H1 (cell line): ENCODE results near the gene AMPH. TPM values are rescaled to one million over a fixed set of nuclear protein-coding genes. Genes with fewer than 3 reads are reported as not detected.
A peak's percentile ranks its signal among the peaks of the same experiment; 100 is the strongest.

Source experiments
- CTCF ChIA-PET: fragments of 300-600 bp; sonication (Branson Sonifier 250); formaldehyde crosslinking; loops from one replicate; lab custom pipeline; 2021; ENCODE audit not compliant: partially characterized antibody; lab: Charles Lee
- POLR2A ChIA-PET: fragments of 300-600 bp; sonication (Branson Sonifier 250); formaldehyde crosslinking; loops from one replicate; lab custom pipeline; 2021; ENCODE audit warnings: inconsistent platforms; ENCODE audit not compliant: partially characterized antibody; lab: Charles Lee
- DNase-seq, 2 experiments: peaks; one replicate each; pipeline versions ENCODE4 v3.0.0 to v3.0.0-alpha.2; 2010 to 2022; ENCODE audit warnings: low spot score in 2 of 2, low read depth in 1 of 2, mixed read lengths in 1 of 2
- FAIRE-seq: peaks from 2 replicates; lab custom pipeline; 2011; peaks lifted over from hg19 to GRCh38; lab: Jason Lieb, UNC
- H2AFZ ChIP-seq: 2 replicates; pipeline ENCODE4 v1.8.1; 2012; ENCODE audit warnings: low read length, inconsistent platforms
- H2AK5ac ChIP-seq: 2 replicates; pipeline ENCODE4 v1.6.1; 2013; ENCODE audit warnings: low read depth, low read length
- H2BK120ac ChIP-seq: replicated peaks from 2 replicates; pipeline ENCODE3; 2013; ENCODE audit warnings: low read depth, low read length, inconsistent platforms
- H2BK12ac ChIP-seq: 2 replicates; pipeline ENCODE4 v1.6.1; 2013; ENCODE audit warnings: low read depth, low read length
- H2BK15ac ChIP-seq: 2 replicates; pipeline ENCODE4 v1.6.1; 2013; ENCODE audit warnings: low read length
- H2BK20ac ChIP-seq: 2 replicates; pipeline ENCODE4 v1.6.1; 2013; ENCODE audit warnings: low read length
- H2BK5ac ChIP-seq: 2 replicates; pipeline ENCODE4 v1.6.1; 2013; ENCODE audit warnings: low read depth, low read length
- H3K14ac ChIP-seq: 2 replicates; pipeline ENCODE4 v1.6.1; 2013; ENCODE audit warnings: inconsistent platforms; ENCODE audit not compliant: insufficient read length
- H3K18ac ChIP-seq: 2 replicates; pipeline ENCODE4 v1.6.1; 2013; ENCODE audit warnings: low read length; ENCODE audit errors: extremely low read depth
- H3K23ac ChIP-seq: 2 replicates; pipeline ENCODE4 v1.6.1; 2013; ENCODE audit warnings: inconsistent platforms; ENCODE audit not compliant: insufficient read length
- H3K23me2 ChIP-seq: 2 replicates; pipeline ENCODE4 v1.6.1; 2013; ENCODE audit warnings: low read depth, low read length
- H3K27ac ChIP-seq: 2 replicates; pipeline ENCODE4 v1.6.1; 2011; ENCODE audit warnings: low read depth, low read length, inconsistent platforms
- H3K27me3 ChIP-seq, 4 experiments: replicated peaks in 1 of 4; 1 replicate in 1 of 4; 2 replicates in 3 of 4; pipeline versions ENCODE4 v1.6.1 to v1.8.1; 2011 to 2013; ENCODE audit warnings: low read length in 3 of 4, mild to moderate bottlenecking in 3 of 4, inconsistent platforms in 2 of 4, mixed read lengths in 2 of 4, moderate library complexity in 1 of 4; ENCODE audit not compliant: control insufficient read depth in 3 of 4, insufficient read depth in 3 of 4; ENCODE audit errors: extremely low read depth in 1 of 4
- H3K36me3 ChIP-seq, 4 experiments: 2 replicates each; pipeline versions ENCODE4 v1.6.1 to v1.8.1; 2011 to 2013; ENCODE audit warnings: mild to moderate bottlenecking in 4 of 4, low read length in 3 of 4, moderate library complexity in 2 of 4, control low read depth in 1 of 4, inconsistent platforms in 1 of 4; ENCODE audit not compliant: insufficient read depth in 4 of 4, control insufficient read depth in 2 of 4
- H3K4ac ChIP-seq: replicated peaks from 2 replicates; pipeline ENCODE3; 2013; ENCODE audit warnings: low read length, low read depth, mixed read lengths, inconsistent platforms; ENCODE audit not compliant: insufficient read length
- H3K4me1 ChIP-seq, 4 experiments: replicated peaks in 1 of 4; 1 replicate in 1 of 4; 2 replicates in 3 of 4; pipeline versions ENCODE4 v1.6.1 to v1.8.1; 2011 to 2013; ENCODE audit warnings: low read length in 3 of 4, inconsistent platforms in 2 of 4, mixed read lengths in 1 of 4; ENCODE audit not compliant: insufficient read depth in 4 of 4, control insufficient read depth in 3 of 4
- H3K4me2 ChIP-seq, 2 experiments: 2 replicates each; pipeline versions ENCODE4 v1.6.1 to v1.8.1; 2011 to 2013; ENCODE audit warnings: low read depth in 2 of 2, low read length in 2 of 2, control low read depth in 1 of 2, inconsistent platforms in 1 of 2, mild to moderate bottlenecking in 1 of 2; ENCODE audit not compliant: insufficient read depth in 1 of 2
- H3K4me3 ChIP-seq, 4 experiments: fragments of 200-600, 300-600 bp in 1 of 4; sonication (generic), shearing (Covaris generic), sonication (Bioruptor Twin) in 1 of 4; 2 replicates each; pipeline versions ENCODE4 v1.5.1 to v1.8.1; 2011 to 2016; ENCODE audit warnings: low read length in 4 of 4, low read depth in 3 of 4, control low read depth in 2 of 4, inconsistent platforms in 2 of 4, mild to moderate bottlenecking in 2 of 4, mixed read lengths in 1 of 4, moderate library complexity in 1 of 4; ENCODE audit not compliant: insufficient read depth in 2 of 4; ENCODE audit errors: extremely low read depth in 1 of 4
- H3K56ac ChIP-seq: replicated peaks from 2 replicates; pipeline ENCODE3; 2013; ENCODE audit warnings: low read depth, mild to moderate bottlenecking, mixed read lengths, low read length, inconsistent platforms; ENCODE audit not compliant: insufficient read length
- H3K79me1 ChIP-seq: 2 replicates; pipeline ENCODE4 v1.6.1; 2013; ENCODE audit warnings: low read depth, low read length, control low read depth
- H3K79me2 ChIP-seq, 2 experiments: 2 replicates each; pipeline versions ENCODE4 v1.6.1 to v1.8.1; 2012 to 2013; ENCODE audit warnings: low read length in 2 of 2, mild to moderate bottlenecking in 2 of 2, inconsistent platforms in 1 of 2; ENCODE audit not compliant: insufficient read depth in 2 of 2, control insufficient read depth in 1 of 2
- H3K9ac ChIP-seq, 4 experiments: replicated peaks in 1 of 4; 1 replicate in 1 of 4; 2 replicates in 3 of 4; pipeline versions ENCODE4 v1.6.1 to v1.8.1; 2011 to 2013; ENCODE audit warnings: low read depth in 3 of 4, low read length in 3 of 4, control low read depth in 2 of 4, mild to moderate bottlenecking in 2 of 4, moderate library complexity in 2 of 4, inconsistent platforms in 1 of 4; ENCODE audit errors: extremely low read depth in 1 of 4
- H3K9me3 ChIP-seq, 2 experiments: 2 replicates each; pipeline versions ENCODE4 v1.6.1 to v1.8.1; 2012 to 2013; ENCODE audit warnings: mild to moderate bottlenecking in 2 of 2, moderate library complexity in 2 of 2, control low read depth in 1 of 2, inconsistent platforms in 1 of 2, low read depth in 1 of 2, low read length in 1 of 2, mixed read lengths in 1 of 2; ENCODE audit not compliant: insufficient read depth in 2 of 2
- H4K20me1 ChIP-seq, 2 experiments: replicated peaks in 1 of 2; 2 replicates each; pipeline versions ENCODE3 to v1.8.1; 2011 to 2013; ENCODE audit warnings: inconsistent platforms in 2 of 2, low read length in 2 of 2, mild to moderate bottlenecking in 1 of 2; ENCODE audit not compliant: insufficient read depth in 2 of 2, control insufficient read depth in 1 of 2
- H4K5ac ChIP-seq: 2 replicates; pipeline ENCODE4 v1.6.1; 2013; ENCODE audit warnings: low read length, low read depth, mixed read lengths, inconsistent platforms; ENCODE audit not compliant: insufficient read length
- H4K8ac ChIP-seq: 2 replicates; pipeline ENCODE4 v1.8.0; 2013; ENCODE audit warnings: mild to moderate bottlenecking, moderate library complexity, low read length, inconsistent platforms; ENCODE audit not compliant: insufficient read depth; ENCODE audit errors: extremely low read depth
- H4K91ac ChIP-seq: replicated peaks from 2 replicates; pipeline ENCODE3; 2013; ENCODE audit warnings: low read length, mixed read lengths, inconsistent platforms; ENCODE audit not compliant: insufficient read length
- ATF2 ChIP-seq: IDR thresholded peaks from 2 replicates; pipeline ENCODE4 v1.6.1; 2012; ENCODE audit warnings: low read length, inconsistent platforms
- EP300 ChIP-seq, 2 experiments: IDR thresholded peaks; 1 replicate in 1 of 2; 2 replicates in 1 of 2; pipeline ENCODE4 v1.6.1; 2011 to 2012; ENCODE audit warnings: low read depth in 2 of 2, low read length in 2 of 2, mild to moderate bottlenecking in 2 of 2, borderline replicate concordance in 1 of 2, inconsistent platforms in 1 of 2, moderate library complexity in 1 of 2
- FOSL1 ChIP-seq: IDR thresholded peaks from 2 replicates; pipeline ENCODE4 v1.6.1; 2011; ENCODE audit warnings: mild to moderate bottlenecking, low read depth, low read length, moderate library complexity; ENCODE audit not compliant: insufficient read depth
- JUN ChIP-seq: IDR thresholded peaks from 2 replicates; pipeline ENCODE4 v1.6.1; 2011; ENCODE audit warnings: low read depth, mild to moderate bottlenecking, improper control_type of control experiment, low read length
- KDM1A ChIP-seq: fragments of 200-600, 300-600 bp; sonication (generic); IDR thresholded peaks from 2 replicates; pipeline ENCODE4 v1.7.1; 2016; ENCODE audit warnings: mild to moderate bottlenecking, low read length, borderline replicate concordance
- RFX5 ChIP-seq: IDR thresholded peaks from 2 replicates; pipeline ENCODE4 v1.6.1; 2011; ENCODE audit warnings: low read depth, low read length, improper control_type of control experiment, borderline replicate concordance
- SRF ChIP-seq: IDR thresholded peaks from 2 replicates; pipeline ENCODE4 v1.6.1; 2011; ENCODE audit warnings: mild to moderate bottlenecking, low read depth, low read length, moderate library complexity
- TEAD4 ChIP-seq: IDR thresholded peaks from 2 replicates; pipeline ENCODE4 v1.6.1; 2012; ENCODE audit warnings: low read depth, low read length, inconsistent platforms, mixed read lengths
- WGBS, 2 experiments: shearing (Covaris generic) in 1 of 2; methylation state at CpG; one replicate each; pipeline versions ENCODE4 v1.1.6 to v1.1.7; 2013 to 2015; ENCODE audit warnings: low lambda C conversion rate in 2 of 2, mixed read lengths in 2 of 2, inconsistent platforms in 1 of 2, low coverage in 1 of 2, missing lambda C conversion rate in 1 of 2; ENCODE audit not compliant: insufficient replicate concordance in 2 of 2, insufficient coverage in 1 of 2, insufficient read length in 1 of 2; ENCODE audit errors: extremely low coverage in 1 of 2, missing lambda C conversion rate in 1 of 2; 5-methylcytosine and 5-hydroxymethylcytosine counted together
- polyA plus RNA-seq, 7 experiments: library from polyadenylated mRNA; depleted of rRNA in 3 of 7; stranded (reverse) in 5 of 7; unstranded in 2 of 7; fragments of >200 nt in 5 of 7; fragments of 200-250 nt in 2 of 7; gene quantifications; 1 replicate in 5 of 7; 2 replicates in 1 of 7; 4 replicates in 1 of 7; pipeline versions ENCODE4 v1.2.1 to v1.2.3, GENCODE V29; 2011 to 2013; ENCODE audit warnings: missing spikeins in 2 of 7, mixed read lengths in 2 of 7
- total RNA-seq: library from RNA; stranded (reverse); fragmentation: NEBNext Ultra II Directional; extraction: Animal tissue kit (Norgen Biotek cat#: 25700); gene quantifications from 2 replicates; pipeline ENCODE4 v1.2.1, GENCODE V29; 2021

AMPH gene
- total and polyA plus RNA-seq, 2 of the 8 experiments (the other 6 are each of a cell fraction or from before 2014, with no cell fraction given): 7.3 to 12.2 TPM

- FAIRE-seq (no peak), DNase-seq (no peak)
- 84% methylated on average over 8 of the region's 8 CpGs; no CpG with 5 or more reads in 1 of the 2 experiments for WGBS, 2 experiments
- Histone ChIP-seq H3K79me2 (no peaks in the 10 kb centered on the region), H4K20me1 (no peaks in the 10 kb centered on the region), H3K14ac (no peak overlapping the region), H3K27ac (no peak overlapping the region), H3K9ac (no peak overlapping the region), H4K5ac (no peak overlapping the region), H2BK15ac (no peak overlapping the region), H2BK12ac (no peak overlapping the region), H3K27me3 (no peaks in the 10 kb centered on the region), H3K23ac (no peak overlapping the region), H3K9me3 (no peaks in the 10 kb centered on the region), H3K79me1 (no peaks in the 10 kb centered on the region), H2AK5ac (no peak overlapping the region), H2AFZ (no peak overlapping the region), H3K23me2 (no peaks in the 10 kb centered on the region), H3K4me1 (peaks cover 0 to 6% (median under 1%) of the 10 kb centered on the region in 4 experiments; a peak in 2 of 7 replicates), H2BK120ac (no peak overlapping the region), H4K91ac (no peak overlapping the region), H3K4me3 (no peak overlapping the region), H3K4ac (no peak overlapping the region), H2BK20ac (no peak overlapping the region), H3K4me2 (no peak overlapping the region), H3K18ac (no peak overlapping the region), H3K56ac (no peak overlapping the region), H2BK5ac (0 out of 2 replicates have a peak overlapping the region, but pooled peaks have one; percentile 10), H3K36me3 (no peaks in the 10 kb centered on the region), H4K8ac (no peak overlapping the region)
- TF ChIP-seq FOSL1 (no peak), KDM1A (no peak), RFX5 (no peak), ATF2 (no peak), JUN (no peak), TEAD4 (no peak), SRF (no peak), EP300 (IDR thresholded peaks at IDR 0.05; ENCODE audit: borderline replicate concordance in 1 of 2, low read depth in 2 of 2, low read length in 2 of 2) (no peak)
- ChIA-PET CTCF (interaction anchor here (1.0 to 6.0 kb wide), 13 partner anchors 7 to 328 kb away, joined by 3 to 46 read pairs (median 4); no protein-coding TSS in a partner anchor), POLR2A (no interaction called here)
Measured at GRCh38 chr7:38373155-38373554, 258.0 kb downstream of the AMPH start.
